LHCN-M2 (cell line): ENCODE data around the gene TRERF1. TPM values are rescaled to one million over a fixed set of nuclear protein-coding genes. Genes with fewer than 3 reads are reported as not detected.

Experiments
- DNase-seq: peaks from one replicate; pipeline ENCODE4 v3.0.0-alpha.2; 2012; ENCODE audit warnings: low read depth
- total RNA-seq: library from RNA; depleted of rRNA; stranded (reverse); fragments of >200 nt; gene quantifications from 2 replicates; pipeline ENCODE4 v1.2.3, GENCODE V29; 2014

The TRERF1 gene
- total RNA-seq, 1 experiment from 2014 or later = 4.0 TPM

- DNase-seq = no peak
Measured at GRCh38 chr6:42368181-42368580, 83.5 kb downstream of the TRERF1 start.

GRCh38 chr6:42367353-42368011, 84.2 kb downstream of the TRERF1 start:
- no peak for DNase-seq

GRCh38 chr6:42366999-42367352, 84.8 kb downstream of the TRERF1 start:
- no peak for DNase-seq

- no peak for DNase-seq
Measured at GRCh38 chr6:42366011-42366705, 85.6 kb downstream of the TRERF1 start.

- DNase-seq = no peak
Measured at GRCh38 chr6:42365021-42365420, 86.7 kb downstream of the TRERF1 start.

GRCh38 chr6:42363926-42364849, 87.5 kb downstream of the TRERF1 start:
- DNase-seq = no peak

- DNase-seq = no peak
Measured at GRCh38 chr6:42361036-42361435, 90.7 kb downstream of the TRERF1 start.

GRCh38 chr6:42359021-42359420, 92.7 kb downstream of the TRERF1 start:
- peak; percentile 94 for DNase-seq

GRCh38 chr6:42355416-42355815, 96.3 kb downstream of the TRERF1 start:
- DNase-seq = no peak

- no peak for DNase-seq
Measured at GRCh38 chr6:42354702-42355101, 97.0 kb downstream of the TRERF1 start.

GRCh38 chr6:42352856-42353564, 98.7 kb downstream of the TRERF1 start:
- DNase-seq = peak; percentile 68

- DNase-seq = no peak
Measured at GRCh38 chr6:42350911-42351310, 100.8 kb downstream of the TRERF1 start.

- DNase-seq = no peak
Measured at GRCh38 chr6:42349753-42350511, 101.8 kb downstream of the TRERF1 start.

GRCh38 chr6:42347456-42347855, 104.3 kb downstream of the TRERF1 start:
- no peak for DNase-seq

- no peak for DNase-seq
Measured at GRCh38 chr6:42345696-42346416, 105.9 kb downstream of the TRERF1 start.

GRCh38 chr6:42344756-42345155, 107.0 kb downstream of the TRERF1 start:
- DNase-seq = no peak

GRCh38 chr6:42341771-42342553, 109.8 kb downstream of the TRERF1 start:
- DNase-seq = no peak

- DNase-seq = no peak
Measured at GRCh38 chr6:42341221-42341620, 110.5 kb downstream of the TRERF1 start.

- DNase-seq = no peak
Measured at GRCh38 chr6:42340511-42340910, 111.2 kb downstream of the TRERF1 start.
